Heart right ventricle (tissue), 16 donors: Measurements from ENCODE around the gene RBM4. TPM values are rescaled to one million over a fixed set of nuclear protein-coding genes. Genes with fewer than 3 reads are reported as not detected.
"Not testable (repeated sequence)": the region's sequence is repeated elsewhere in the genome, so short reads cannot be mapped to it uniquely, and the experiment has no call there.

Experiments used
- ATAC-seq, 8 donors: fragments of 200-7000 bp; cut with Tn5 transposase; one replicate each; pipeline ENCODE4 v1.9.1; 2020; ENCODE audit warnings: mild to moderate bottlenecking in 8 of 8, moderate library complexity in 8 of 8, moderate number of reproducible peaks in 1 of 8
- DNase-seq, 2 donors: peaks; one replicate each; pipeline ENCODE4 v3.0.0-alpha.2; 2020
- H3K27ac ChIP-seq, 10 donors: fragments of 200-600 bp; sonication (generic) in 2 of 10; one replicate each; pipeline versions ENCODE4 v1.5.0 to v1.8.0; 2020 to 2022; ENCODE audit warnings: mild to moderate bottlenecking in 3 of 10
- H3K27me3 ChIP-seq, 7 donors: fragments of 200-600 bp; one replicate each; pipeline ENCODE4 v1.8.0; 2021 to 2022; ENCODE audit warnings: mild to moderate bottlenecking in 2 of 7
- H3K36me3 ChIP-seq, 9 donors: fragments of 200-600 bp; sonication (generic) in 1 of 9; one replicate each; pipeline versions ENCODE4 v1.5.0 to v1.8.0; 2020 to 2022; ENCODE audit warnings: mild to moderate bottlenecking in 2 of 9
- H3K4me1 ChIP-seq, 9 donors: fragments of 200-600 bp; sonication (generic) in 1 of 9; one replicate each; pipeline versions ENCODE4 v1.5.0 to v1.8.0; 2020 to 2022; ENCODE audit warnings: mild to moderate bottlenecking in 4 of 9
- H3K4me3 ChIP-seq, 10 donors: fragments of 200-600 bp; sonication (generic) in 2 of 10; one replicate each; pipeline versions ENCODE4 v1.5.0 to v1.8.0; 2020 to 2022; ENCODE audit warnings: mild to moderate bottlenecking in 7 of 10, moderate library complexity in 2 of 10
- H3K9me3 ChIP-seq, 11 donors: fragments of 200-600 bp in 10 of 11; sonication (generic) in 2 of 11; one replicate each; pipeline versions ENCODE4 v1.5.0 to v1.8.0; 2013 to 2022; ENCODE audit warnings: mild to moderate bottlenecking in 2 of 11, control low read depth in 1 of 11, moderate library complexity in 1 of 11
- WGBS, 2 donors: extraction: QIAGEN DNeasy Blood & Tissue Kit; methylation state at CpG; one replicate each; pipeline ENCODE4 v1.1.7; 2013; ENCODE audit warnings: inconsistent platforms in 1 of 2; 5-methylcytosine and 5-hydroxymethylcytosine counted together
- intact Hi-C, 10 donors: fragments of 100-400 bp; cut with DNase I; formaldehyde crosslinking; loops; one replicate each; pipeline versions ENCODE4 v1.11.1 to v1.14.2; 2022
- long read RNA-seq, 3 donors: library from polyadenylated mRNA; unstranded; transcript quantifications; one replicate each; pipeline ENCODE4 v2.0.0, GENCODE V29; 2020 to 2021
- polyA plus RNA-seq, 2 donors: library from polyadenylated mRNA; stranded (reverse); fragments of 200-250 nt; gene quantifications; one replicate each; pipeline ENCODE4 v1.2.3, GENCODE V29; 2013
- total RNA-seq, 10 donors: library from RNA; stranded (reverse); fragmentation: NEBNext Ultra II Directional in 3 of 10; extraction: Animal tissue kit (Norgen Biotek cat#: 25700) in 3 of 10; gene quantifications; one replicate each; pipeline versions ENCODE4 v1.2.1 to v1.2.4, GENCODE V29; 2021 to 2023
- TF ChIP-seq, protein P1 (sequence below), 9 donors: fragments of 200-600 bp; sonication (generic) in 2 of 9; IDR thresholded peaks; one replicate each; pipeline versions ENCODE4 v1.5.0 to v1.8.0; 2021 to 2022; ENCODE audit warnings: antibody characterized with exemption in 9 of 9, mild to moderate bottlenecking in 5 of 9, moderate library complexity in 1 of 9
- donor health status: Arrhythmogenic right ventricular cardiomyopathy.
- donor health status: ischemic (EF 13 %, LVEDD 7.1; RV severe dilation, severe dysfunction).
- donor health status: healthy with polysubstance abuse.
- donor health status: DM: no; HTN: yes; CAD: no.
- donor health status: DM: no; HTN: no; CAD: no.
- donor health status: ischemic (EF 25% LVEDD 6.9; RV normal size, moderate dysfunction).
- donor health status: ischemic (EF 25% LVEDD 5.7; RV mildly dilated, moderate dysfunction).
- donor health status: healthy.
- donor health status: DM: yes; HTN: yes; CAD: no.
- donor health status: Ischemic cardiomyopathy.
- donor health status: ischemic (EF 35%, LVEDD 5.7; RV mildly dilated, moderate dysfunction).
- donor health status: nonischemic (EF 11% LVEDD 7.7; RV severe dilation, severe dysfunction).
- donor health status: DM: yes; HTN: yes; CAD: no.
- donor health status: PGD.
- donor health status: ischemic (EF 29% LVEDD 5.4; RV normal size, mild dysfunction).
- donor health status: nonischemic (EF 23%, LVEDD 6.1; RV moderate dilation, normal function).

RBM4 gene, protein sequence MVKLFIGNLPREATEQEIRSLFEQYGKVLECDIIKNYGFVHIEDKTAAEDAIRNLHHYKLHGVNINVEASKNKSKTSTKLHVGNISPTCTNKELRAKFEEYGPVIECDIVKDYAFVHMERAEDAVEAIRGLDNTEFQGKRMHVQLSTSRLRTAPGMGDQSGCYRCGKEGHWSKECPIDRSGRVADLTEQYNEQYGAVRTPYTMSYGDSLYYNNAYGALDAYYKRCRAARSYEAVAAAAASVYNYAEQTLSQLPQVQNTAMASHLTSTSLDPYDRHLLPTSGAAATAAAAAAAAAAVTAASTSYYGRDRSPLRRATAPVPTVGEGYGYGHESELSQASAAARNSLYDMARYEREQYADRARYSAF
- total RNA-seq: 10 to 100 TPM; 49.3 to 77.0 (median 55.3) TPM
- 10 to 100 TPM; 37.9 to 60.5 TPM for polyA plus RNA-seq
- long read RNA-seq, donor 1, transcript RBM4-201 (4 exons, 1,694 nt): major isoform, 16 of 30 reads
- long read RNA-seq, donor 1, transcript RBM4-204 (4 exons, 1,763 nt): minor isoform, 10 of 30 reads
- long read RNA-seq, donor 1, partial matches to known transcripts: 0 of 30 reads
- long read RNA-seq, donor 1, other reads (novel, unspliced or antisense): 2 of 30 reads
- long read RNA-seq, donor 2, transcript RBM4-201 (4 exons, 1,694 nt): major isoform, 11 of 30 reads
- long read RNA-seq, donor 2, partial matches to known transcripts: 5 of 30 reads
- long read RNA-seq, donor 2, other reads (novel, unspliced or antisense): 5 of 30 reads
- long read RNA-seq, donor 3, transcript RBM4-204 (4 exons, 1,763 nt): minor isoform, 22 of 112 reads
- long read RNA-seq, donor 3, transcript RBM4-201 (4 exons, 1,694 nt): major isoform, 66 of 112 reads
- long read RNA-seq, donor 3, transcript RBM4-205 (3 exons, 2,321 nt): minor isoform, 5 of 112 reads
- long read RNA-seq, donor 3, partial matches to known transcripts: 0 of 112 reads
- long read RNA-seq, donor 3, other reads (novel, unspliced or antisense): 6 of 112 reads

DNA sequence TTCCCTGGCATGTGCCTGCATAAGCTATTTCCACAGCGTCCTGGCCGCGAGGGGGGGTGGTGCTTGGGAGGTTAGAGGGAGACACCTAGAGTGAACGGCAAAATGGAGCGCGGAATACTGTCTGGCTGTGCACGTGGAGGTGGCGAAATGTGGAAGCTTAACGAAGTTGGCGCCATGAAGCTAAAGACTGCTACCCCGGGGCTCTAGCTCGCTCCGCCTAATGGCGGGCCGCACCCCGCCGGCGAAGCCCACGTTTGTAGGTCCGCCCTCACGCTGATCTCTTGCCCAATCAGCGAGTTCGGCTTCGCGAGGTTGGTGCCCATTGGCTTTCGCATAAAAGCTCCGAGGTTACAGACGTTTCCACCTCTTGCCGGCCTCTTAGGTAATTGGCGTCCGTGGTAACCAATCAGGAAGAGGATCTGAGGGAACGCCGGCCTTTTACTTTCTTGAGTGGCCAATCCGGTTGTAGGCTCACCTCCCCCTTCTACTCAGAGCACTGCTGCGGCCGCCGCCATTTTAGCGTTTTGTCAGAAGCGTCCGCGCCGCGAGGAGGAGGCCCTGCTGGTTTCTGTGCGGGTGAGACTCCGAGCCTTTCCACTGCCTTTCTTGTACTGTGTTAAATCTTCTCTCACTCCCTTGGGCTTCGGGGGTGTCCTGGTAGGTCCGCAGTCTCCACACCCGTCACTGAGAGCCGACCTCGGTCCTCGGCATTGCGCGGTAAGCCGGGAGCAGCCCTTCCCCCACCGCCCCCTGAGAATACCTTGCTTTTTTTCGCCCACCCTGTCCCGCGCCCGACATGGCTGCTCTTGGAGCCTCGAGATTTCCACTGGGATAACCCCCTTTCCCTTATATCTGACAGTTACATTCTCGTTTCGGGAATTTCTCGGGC is at the start of gene RBM4:
Gene RBM4, plus strand, starts transcription at position 527 of the 889 bp plus-strand sequence. CDS start 1,009 bp downstream, outside the sequence.
- Histone ChIP-seq H3K27me3 (no peaks in the 10 kb centered on the region), H3K27ac (peak within 1 kb of the TSS; percentile 64 to 94 (median 89)), H3K36me3 (peaks cover 0 to 58% (median 15%) of the 10 kb centered on the region in 9 donors), H3K9me3 (no peaks in the 10 kb centered on the region), H3K4me1 (peaks cover 14 to 68% (median 52%) of the 10 kb centered on the region in 9 donors), H3K4me3 (peak within 1 kb of the TSS; percentile 53 to 93 (median 78))
- intact Hi-C loops: loop anchor here in 5 of 10 donors (2.0 to 5.0 kb wide), 3 partner anchors 22 to 46 kb away; partner anchors contain the start of genes CCDC87 (in 2 of the 5), CCS (in 2 of the 5), RBM14 (in 2 of the 5) and RBM4B (in 2 of the 5)
- WGBS, 2 donors: 0% methylated on average over 63 of the region's 63 CpGs
- DNase-seq (peak; percentile 93 to 100), ATAC-seq (peak; percentile 95 to 100 (median 98))
- TF ChIP-seq, protein P1, sequence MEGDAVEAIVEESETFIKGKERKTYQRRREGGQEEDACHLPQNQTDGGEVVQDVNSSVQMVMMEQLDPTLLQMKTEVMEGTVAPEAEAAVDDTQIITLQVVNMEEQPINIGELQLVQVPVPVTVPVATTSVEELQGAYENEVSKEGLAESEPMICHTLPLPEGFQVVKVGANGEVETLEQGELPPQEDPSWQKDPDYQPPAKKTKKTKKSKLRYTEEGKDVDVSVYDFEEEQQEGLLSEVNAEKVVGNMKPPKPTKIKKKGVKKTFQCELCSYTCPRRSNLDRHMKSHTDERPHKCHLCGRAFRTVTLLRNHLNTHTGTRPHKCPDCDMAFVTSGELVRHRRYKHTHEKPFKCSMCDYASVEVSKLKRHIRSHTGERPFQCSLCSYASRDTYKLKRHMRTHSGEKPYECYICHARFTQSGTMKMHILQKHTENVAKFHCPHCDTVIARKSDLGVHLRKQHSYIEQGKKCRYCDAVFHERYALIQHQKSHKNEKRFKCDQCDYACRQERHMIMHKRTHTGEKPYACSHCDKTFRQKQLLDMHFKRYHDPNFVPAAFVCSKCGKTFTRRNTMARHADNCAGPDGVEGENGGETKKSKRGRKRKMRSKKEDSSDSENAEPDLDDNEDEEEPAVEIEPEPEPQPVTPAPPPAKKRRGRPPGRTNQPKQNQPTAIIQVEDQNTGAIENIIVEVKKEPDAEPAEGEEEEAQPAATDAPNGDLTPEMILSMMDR (IDR thresholded peaks at IDR 0.05): peak in 4 of 9 donors; percentile 3 to 44 (median 12)

DNA sequence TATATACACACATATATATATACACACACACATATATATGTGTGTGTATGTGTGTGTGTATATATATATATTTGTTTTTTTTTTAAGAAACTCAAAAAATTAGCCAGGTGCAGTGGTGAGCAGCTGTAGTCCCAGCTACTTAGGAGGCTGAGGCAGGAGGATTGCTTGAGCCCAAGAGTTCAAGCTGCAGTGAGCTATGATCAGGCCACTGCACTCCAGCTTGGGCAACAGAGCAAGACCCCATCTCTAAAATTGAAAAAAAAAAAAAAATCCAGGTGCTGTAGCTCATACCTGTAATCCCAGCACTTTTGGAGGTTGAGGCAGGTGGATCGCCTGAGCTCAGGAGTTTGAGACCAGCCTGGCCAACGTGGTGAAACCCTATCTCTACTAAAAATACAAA is 49.2 kb upstream of the RBM4 start:
- H3K4me1 ChIP-seq: peaks cover 3 to 22% (median 16%) of the 10 kb centered on the region in 9 donors
- intact Hi-C loops, H3K27ac ChIP-seq, H3K9me3 ChIP-seq, H3K27me3 ChIP-seq, H3K36me3 ChIP-seq, ATAC-seq, H3K4me3 ChIP-seq, DNase-seq: not testable (repeated sequence)
- WGBS, 2 donors: 69 to 73% methylated on average over 2 of the region's 2 CpGs

DNA sequence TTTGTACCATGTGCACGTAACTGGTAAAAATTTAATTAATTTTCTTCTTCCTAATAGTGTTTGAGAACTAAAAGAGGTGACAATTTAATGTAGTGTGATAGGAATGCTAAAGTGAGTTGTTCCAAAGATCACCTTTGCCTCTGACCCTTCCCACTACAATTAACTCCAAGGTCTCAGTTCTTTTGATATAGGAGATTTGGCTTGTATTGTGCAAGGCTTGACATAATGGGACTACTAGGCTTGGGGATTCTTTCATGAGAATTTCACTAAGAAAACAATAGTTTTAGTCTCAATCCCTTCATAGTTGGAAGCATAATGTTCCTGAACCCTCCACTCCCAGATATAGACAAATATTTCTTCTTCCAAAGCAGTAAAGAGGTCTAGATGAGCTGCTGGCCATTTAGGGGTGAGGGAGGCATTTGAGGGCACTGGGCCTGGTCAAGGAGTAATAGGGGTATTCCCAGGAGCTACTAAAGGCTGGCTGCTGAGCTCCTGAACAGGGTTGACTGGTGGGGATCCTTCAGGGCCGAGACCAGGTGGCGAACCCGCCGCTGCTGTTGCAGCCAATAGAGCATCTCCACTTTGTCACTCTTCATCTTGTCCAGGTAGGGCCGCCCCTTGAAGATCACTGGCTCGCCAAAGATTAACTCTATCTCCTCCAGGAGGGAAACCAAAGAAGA is 48.4 kb upstream of the RBM4 start:
- Histone ChIP-seq H3K4me3 (no peak overlapping the region), H3K27ac (no peak overlapping the region), H3K4me1 (peaks cover 3 to 30% (median 24%) of the 10 kb centered on the region in 9 donors), H3K36me3 (no peaks in the 10 kb centered on the region), H3K27me3 (no peaks in the 10 kb centered on the region), H3K9me3 (no peaks in the 10 kb centered on the region)
- 94 to 95% methylated on average over 7 of the region's 7 CpGs for WGBS, 2 donors
- ATAC-seq (no peak), DNase-seq (no peak)
- TF ChIP-seq, protein P1 (IDR thresholded peaks at IDR 0.05): no peak
- intact Hi-C loops: loop anchor here in 1 of 10 donors (5.0 kb wide), 1 partner anchor 87 kb away; the partner anchor contains the start of gene RBM4B

DNA sequence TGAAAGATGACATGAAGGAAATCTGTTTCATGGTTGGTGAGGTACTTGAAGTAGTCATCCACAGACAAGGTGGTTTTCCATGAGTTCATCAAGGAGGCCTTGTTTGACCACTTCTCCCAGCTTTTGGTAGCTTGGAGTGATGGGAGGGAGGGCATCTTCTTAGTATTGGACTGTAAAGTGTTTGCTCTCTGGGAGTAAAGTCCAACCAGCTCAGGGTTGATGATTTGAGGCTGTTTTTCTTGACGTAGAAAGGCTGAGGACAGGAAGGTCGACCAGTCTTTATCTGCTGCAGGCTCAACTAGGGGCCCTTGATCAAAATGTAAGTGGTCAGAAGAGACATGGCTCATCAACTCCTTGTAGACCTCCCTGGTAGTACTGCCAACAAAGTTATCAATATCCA is 47.3 kb upstream of the RBM4 start:
- no peak for ATAC-seq
- no peak overlapping the region for H3K27ac ChIP-seq
- H3K36me3 ChIP-seq: no peaks in the 10 kb centered on the region
- WGBS, 2 donors: 83 to 94% methylated on average over 2 of the region's 2 CpGs
- intact Hi-C loops: loop anchor here in 1 of 10 donors (5.0 kb wide), 1 partner anchor 86 kb away; the partner anchor contains the start of gene RBM4B
- no peaks in the 10 kb centered on the region for H3K27me3 ChIP-seq
- DNase-seq: no peak
- no peaks in the 10 kb centered on the region for H3K9me3 ChIP-seq
- peaks cover 3 to 40% (median 32%) of the 10 kb centered on the region in 9 donors for H3K4me1 ChIP-seq
- H3K4me3 ChIP-seq: no peak overlapping the region
- TF ChIP-seq, protein P1 (IDR thresholded peaks at IDR 0.05): no peak
